Measurements from ENCODE around the gene FOCAD.

DNA sequence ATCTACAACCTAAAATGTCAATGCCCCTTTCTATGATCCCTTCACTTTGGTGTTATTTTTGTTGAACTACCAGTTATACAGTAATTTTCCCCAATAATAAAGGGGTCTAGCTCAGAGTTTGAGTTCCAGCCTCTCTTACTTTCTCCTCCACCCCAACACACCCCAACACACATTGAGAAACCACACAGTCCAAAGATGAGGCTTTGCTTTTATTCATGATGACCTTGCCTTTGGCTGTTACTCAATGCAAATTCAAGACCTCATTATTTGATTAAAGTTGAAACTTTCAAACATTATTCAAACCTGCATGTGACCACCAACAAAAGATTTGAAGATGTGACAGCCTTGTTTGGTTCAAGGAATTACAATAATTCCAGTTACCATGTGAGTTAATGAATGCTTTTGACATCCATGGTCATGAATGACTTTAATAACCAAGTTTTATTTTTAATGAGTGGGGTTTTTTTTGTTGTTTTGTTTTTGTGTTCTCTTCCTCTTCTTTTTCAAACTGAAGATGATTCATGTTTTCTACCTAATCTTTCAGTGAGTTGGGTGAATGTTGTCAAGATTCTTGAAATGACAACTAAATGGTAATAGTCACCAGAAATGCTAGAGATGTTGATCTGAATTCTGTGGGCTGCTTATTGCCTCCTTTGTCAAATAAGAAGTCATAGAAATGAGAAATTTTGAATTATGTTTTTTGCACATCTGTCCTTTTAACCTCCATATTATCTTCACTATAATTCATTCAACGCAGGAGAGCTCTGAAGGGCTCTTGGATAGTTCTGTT lies 241.4 kb downstream of the FOCAD start:
- TF ChIP-seq, protein P1, sequence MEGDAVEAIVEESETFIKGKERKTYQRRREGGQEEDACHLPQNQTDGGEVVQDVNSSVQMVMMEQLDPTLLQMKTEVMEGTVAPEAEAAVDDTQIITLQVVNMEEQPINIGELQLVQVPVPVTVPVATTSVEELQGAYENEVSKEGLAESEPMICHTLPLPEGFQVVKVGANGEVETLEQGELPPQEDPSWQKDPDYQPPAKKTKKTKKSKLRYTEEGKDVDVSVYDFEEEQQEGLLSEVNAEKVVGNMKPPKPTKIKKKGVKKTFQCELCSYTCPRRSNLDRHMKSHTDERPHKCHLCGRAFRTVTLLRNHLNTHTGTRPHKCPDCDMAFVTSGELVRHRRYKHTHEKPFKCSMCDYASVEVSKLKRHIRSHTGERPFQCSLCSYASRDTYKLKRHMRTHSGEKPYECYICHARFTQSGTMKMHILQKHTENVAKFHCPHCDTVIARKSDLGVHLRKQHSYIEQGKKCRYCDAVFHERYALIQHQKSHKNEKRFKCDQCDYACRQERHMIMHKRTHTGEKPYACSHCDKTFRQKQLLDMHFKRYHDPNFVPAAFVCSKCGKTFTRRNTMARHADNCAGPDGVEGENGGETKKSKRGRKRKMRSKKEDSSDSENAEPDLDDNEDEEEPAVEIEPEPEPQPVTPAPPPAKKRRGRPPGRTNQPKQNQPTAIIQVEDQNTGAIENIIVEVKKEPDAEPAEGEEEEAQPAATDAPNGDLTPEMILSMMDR (conservative IDR thresholded peaks at IDR 0.05): no peak
- no peak for TF ChIP-seq EZH2 (IDR thresholded peaks at IDR 0.05; ENCODE audit: low read depth)
